ENCODE data around the gene FANCC. TPM values are rescaled to one million over a fixed set of nuclear protein-coding genes. Genes with fewer than 3 reads are reported as not detected.
"Not testable (repeated sequence)": the region's sequence is repeated elsewhere in the genome, so short reads cannot be mapped to it uniquely, and the experiment has no call there.

The FANCC gene
- total RNA-seq, 1 donor from 2014 or later: 22.9 TPM

GRCh38 chr9:95332860-95333259, 15.4 kb upstream of the FANCC start:
- Mint-ChIP-seq H3K4me3 (ENCODE audit: unreplicated experiment) (no peak overlapping the region), H3K9me3 (ENCODE audit: unreplicated experiment) (no peaks in the 10 kb centered on the region), H3K4me1 (ENCODE audit: low read depth, unreplicated experiment) (no peaks in the 10 kb centered on the region), H3K27me3 (ENCODE audit: unreplicated experiment) (peaks cover 2% of the 10 kb centered on the region), H3K36me3 (ENCODE audit: unreplicated experiment) (peaks cover 3% of the 10 kb centered on the region), H3K27ac (ENCODE audit: unreplicated experiment) (no peak overlapping the region)
- no peak for TF ChIP-seq CTCF (IDR thresholded peaks at IDR 0.05; ENCODE audit: partially characterized antibody, unreplicated experiment)
- DNase-seq: no peak

- Mint-ChIP-seq H3K4me1 (ENCODE audit: low read depth, unreplicated experiment) (no peaks in the 10 kb centered on the region), H3K27ac (ENCODE audit: unreplicated experiment) (no peak overlapping the region), H3K9me3 (ENCODE audit: unreplicated experiment) (peaks cover 2% of the 10 kb centered on the region), H3K27me3 (ENCODE audit: unreplicated experiment) (no peaks in the 10 kb centered on the region), H3K4me3 (ENCODE audit: unreplicated experiment) (no peak overlapping the region), H3K36me3 (ENCODE audit: unreplicated experiment) (peaks cover 8% of the 10 kb centered on the region)
- no peak for DNase-seq
- no peak for TF ChIP-seq CTCF (IDR thresholded peaks at IDR 0.05; ENCODE audit: partially characterized antibody, unreplicated experiment)
Measured at GRCh38 chr9:95330720-95331404, 13.4 kb upstream of the FANCC start.

- not testable (repeated sequence) for H3K4me1 Mint-ChIP-seq (ENCODE audit: low read depth, unreplicated experiment); H3K4me3 Mint-ChIP-seq (ENCODE audit: unreplicated experiment); H3K27me3 Mint-ChIP-seq (ENCODE audit: unreplicated experiment); DNase-seq; H3K27ac Mint-ChIP-seq (ENCODE audit: unreplicated experiment); H3K9me3 Mint-ChIP-seq (ENCODE audit: unreplicated experiment)
- H3K36me3 Mint-ChIP-seq (ENCODE audit: unreplicated experiment): peaks cover 13% of the 10 kb centered on the region
Measured at GRCh38 chr9:95329061-95329460, 11.6 kb upstream of the FANCC start.

GRCh38 chr9:95327239-95327865, 9.8 kb upstream of the FANCC start:
- TF ChIP-seq CTCF (IDR thresholded peaks at IDR 0.05; ENCODE audit: partially characterized antibody, unreplicated experiment): no peak

DNA sequence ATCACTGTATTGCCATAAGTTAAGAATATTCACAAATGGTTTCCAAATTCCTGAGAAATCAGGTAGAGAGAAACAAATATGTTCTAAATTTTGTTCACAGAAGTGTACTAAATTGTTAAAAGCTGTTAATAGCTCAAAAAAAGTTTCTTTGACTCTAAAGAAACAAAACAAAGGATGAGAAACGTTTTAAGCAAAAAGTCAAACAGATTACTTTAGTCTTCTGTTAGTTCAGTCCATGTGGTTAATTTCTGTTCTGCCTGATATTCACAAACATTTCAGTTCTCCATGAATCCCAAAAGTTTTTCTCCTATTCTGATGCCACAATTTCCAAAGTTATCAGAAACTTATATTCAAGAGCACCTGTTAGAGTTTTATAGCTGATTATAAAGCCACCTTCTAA, 7.7 kb upstream of the FANCC start:
- Mint-ChIP-seq H3K9me3 (ENCODE audit: unreplicated experiment) (peaks cover 7% of the 10 kb centered on the region), H3K4me3 (ENCODE audit: unreplicated experiment) (no peak overlapping the region), H3K27ac (ENCODE audit: unreplicated experiment) (no peak overlapping the region), H3K4me1 (ENCODE audit: low read depth, unreplicated experiment) (no peaks in the 10 kb centered on the region), H3K36me3 (ENCODE audit: unreplicated experiment) (peaks cover 14% of the 10 kb centered on the region), H3K27me3 (ENCODE audit: unreplicated experiment) (no peaks in the 10 kb centered on the region)
- no peak for DNase-seq
- no peak for TF ChIP-seq CTCF (IDR thresholded peaks at IDR 0.05; ENCODE audit: partially characterized antibody, unreplicated experiment)

More at GRCh38 chr9:95327239-95327865, 9.8 kb upstream of the FANCC start:
- no peak overlapping the region for H3K4me3 Mint-ChIP-seq (ENCODE audit: unreplicated experiment)
- no peaks in the 10 kb centered on the region for H3K4me1 Mint-ChIP-seq (ENCODE audit: low read depth, unreplicated experiment)
- no peak overlapping the region for H3K27ac Mint-ChIP-seq (ENCODE audit: unreplicated experiment)
- H3K36me3 Mint-ChIP-seq (ENCODE audit: unreplicated experiment): peaks cover 18% of the 10 kb centered on the region
- DNase-seq: no peak
- no peaks in the 10 kb centered on the region for H3K27me3 Mint-ChIP-seq (ENCODE audit: unreplicated experiment)
- H3K9me3 Mint-ChIP-seq (ENCODE audit: unreplicated experiment): peaks cover 7% of the 10 kb centered on the region
